HS-27A (cell line): ENCODE results near the gene SPATA16.
"Not testable (repeated sequence)": the region's sequence is repeated elsewhere in the genome, so short reads cannot be mapped to it uniquely, and the experiment has no call there.

ENCODE experiments used
- DNase-seq: peaks from one replicate; pipeline ENCODE4 v3.0.0-alpha.2; 2012; ENCODE audit warnings: low read depth, missing footprints

Gene SPATA16

DNA sequence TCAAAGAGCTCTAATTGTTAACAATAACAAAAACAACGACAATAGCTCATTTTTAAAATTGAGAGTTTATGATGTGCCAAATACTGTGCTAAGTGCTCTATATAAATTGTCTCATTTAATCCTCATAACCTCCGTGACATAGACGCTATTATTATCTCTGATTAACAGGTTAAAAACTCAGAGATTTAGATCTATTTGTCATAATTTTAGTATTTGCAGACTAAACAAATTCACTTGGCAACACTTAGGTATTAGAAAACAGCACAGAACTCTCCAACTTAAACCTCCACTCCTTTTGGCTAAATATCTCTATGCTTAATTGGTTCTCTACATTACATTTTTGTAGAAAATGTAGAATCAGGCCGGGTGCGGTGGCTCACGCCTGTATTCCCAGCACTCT, 136.4 kb downstream of the SPATA16 start:
- no peak for DNase-seq

DNA sequence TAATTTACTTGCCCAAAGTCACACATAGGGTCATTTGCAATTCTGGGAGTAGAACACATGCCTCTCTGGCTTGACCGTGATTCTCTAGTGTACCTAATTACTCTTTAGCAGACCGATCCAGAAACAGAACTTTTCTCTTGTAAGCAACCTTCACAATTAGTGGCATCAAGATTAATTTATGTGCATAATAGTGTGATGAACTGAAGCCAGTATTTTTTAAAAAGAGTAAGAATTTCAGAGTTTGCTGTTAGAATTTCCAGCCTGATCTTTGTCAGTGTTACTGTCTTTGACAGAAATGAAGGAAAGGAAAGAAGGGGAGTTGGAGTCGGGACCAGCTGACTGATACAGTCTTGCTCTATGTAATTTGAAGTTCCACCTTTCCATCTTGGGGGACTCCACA, 137.1 kb downstream of the SPATA16 start:
- DNase-seq = no peak

DNA sequence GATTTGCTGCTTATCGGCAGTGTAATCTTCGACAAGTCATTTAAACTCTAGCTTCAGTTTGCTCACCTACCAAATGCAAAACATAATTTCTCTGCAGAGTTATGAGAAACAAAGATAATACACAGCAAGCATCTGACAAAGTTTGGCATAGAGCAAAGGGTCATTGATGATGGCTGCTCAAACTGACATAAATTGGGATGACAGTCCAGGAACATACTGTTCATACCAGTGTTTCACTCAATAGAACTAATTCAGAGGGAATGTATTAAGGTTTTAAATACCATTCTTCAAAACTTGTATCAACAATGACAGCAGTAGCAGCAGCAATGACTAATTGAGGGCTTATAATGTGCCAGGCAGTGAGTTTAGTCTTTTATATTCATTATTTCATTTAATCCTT, 137.6 kb downstream of the SPATA16 start:
- DNase-seq = no peak

DNA sequence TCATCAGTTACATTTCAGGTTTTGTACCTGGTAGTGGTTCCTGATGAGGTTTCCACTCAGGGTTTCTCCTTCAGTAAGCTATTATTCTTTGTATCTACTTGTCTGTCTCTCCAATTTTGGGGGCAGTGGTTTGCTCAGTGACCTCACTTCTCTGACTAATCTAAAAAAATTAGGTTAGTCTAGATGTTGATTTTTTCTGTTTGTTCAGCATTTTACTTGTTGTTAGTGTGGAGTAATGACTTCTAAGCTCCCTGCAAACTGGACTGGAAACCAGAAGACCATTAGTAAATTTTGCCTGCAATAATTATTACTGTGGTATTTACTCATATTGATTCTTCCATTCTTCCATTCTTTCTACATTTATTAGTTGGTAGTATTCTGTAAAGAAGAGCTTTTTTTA, 139.4 kb downstream of the SPATA16 start:
- no peak for DNase-seq

DNA sequence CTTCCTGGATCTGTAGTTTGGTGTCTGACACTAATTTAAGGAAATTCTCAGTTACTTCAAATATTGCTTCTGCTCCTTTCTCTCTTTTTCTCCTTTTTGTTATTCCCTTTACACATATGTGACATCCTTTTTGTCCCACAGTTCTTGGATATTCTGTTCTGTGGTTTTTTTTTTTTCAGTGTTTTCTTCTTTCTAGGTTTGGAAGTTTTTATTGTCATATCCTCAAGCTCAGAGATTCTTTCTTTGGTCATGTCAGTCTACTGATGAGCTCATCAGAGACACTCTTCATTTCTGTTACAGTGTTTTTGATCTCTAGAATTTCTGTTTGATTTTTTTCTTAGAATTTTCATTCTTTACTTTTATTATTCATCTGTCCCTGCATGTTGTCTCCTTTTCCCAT, 140.5 kb downstream of the SPATA16 start:
- no peak for DNase-seq

DNA sequence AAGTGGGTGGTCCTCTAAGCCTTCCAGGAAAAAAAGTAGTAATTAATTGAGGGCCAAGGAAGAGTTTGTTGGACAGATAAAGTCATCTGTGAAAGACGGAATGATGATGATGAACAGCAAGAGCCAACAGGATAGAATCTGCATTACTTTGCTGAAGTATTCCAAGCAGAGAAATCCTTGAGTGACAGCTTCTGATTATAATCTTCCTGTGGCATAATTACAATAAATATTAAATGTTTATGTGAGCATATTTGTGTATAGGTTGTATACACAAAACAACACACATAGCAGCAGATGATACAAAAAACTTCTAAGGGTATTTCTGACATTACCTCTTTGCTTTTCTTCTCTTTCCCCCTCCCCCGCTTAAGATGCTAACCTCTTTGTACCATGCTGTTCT, 147.6 kb downstream of the SPATA16 start:
- no peak for DNase-seq

DNA sequence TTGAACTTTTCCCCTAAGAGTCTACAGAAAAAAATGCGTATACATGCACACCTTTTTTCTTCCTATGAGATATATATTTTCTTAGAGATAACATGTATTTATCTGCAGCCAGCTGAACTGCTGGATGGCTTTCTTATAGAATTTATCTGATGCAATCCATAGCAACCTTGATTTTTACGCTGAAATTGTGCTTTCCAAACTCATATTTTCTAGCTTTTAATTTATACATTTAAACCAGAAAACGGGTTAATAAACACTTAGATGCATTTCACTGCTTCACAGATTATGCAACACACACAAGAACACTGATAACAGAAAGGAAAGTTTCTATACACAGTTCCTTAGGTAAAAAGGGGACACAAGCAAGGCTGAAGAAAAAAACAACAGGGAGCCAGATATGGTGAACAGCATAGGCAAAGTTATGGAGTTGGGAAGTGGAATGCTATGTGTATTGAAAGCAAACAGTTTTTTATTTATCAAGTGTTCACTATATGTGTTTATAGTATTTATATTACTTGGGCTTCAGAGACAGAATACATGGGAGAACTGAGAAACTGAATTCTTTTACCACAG, 149.5 kb downstream of the SPATA16 start:
- no peak for DNase-seq

DNA sequence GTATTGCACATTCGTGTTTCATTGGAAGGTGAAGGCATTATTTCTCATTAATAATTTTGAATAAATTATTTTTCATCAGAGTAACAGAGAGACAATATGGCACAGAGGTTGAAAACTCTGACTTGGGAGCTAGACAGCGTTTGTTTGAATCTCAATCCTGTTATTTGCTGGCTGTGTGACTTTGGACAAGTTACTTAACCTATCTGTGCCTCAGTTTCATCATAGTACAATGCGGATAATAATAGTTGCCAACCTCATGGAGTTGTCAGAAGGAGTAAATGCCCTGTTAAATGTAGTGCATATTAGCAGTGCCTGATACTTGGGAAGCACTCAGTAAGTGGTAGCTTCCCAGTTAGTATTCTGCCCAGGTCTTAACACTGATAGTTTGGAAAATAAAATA, 151.7 kb downstream of the SPATA16 start:
- no peak for DNase-seq

DNA sequence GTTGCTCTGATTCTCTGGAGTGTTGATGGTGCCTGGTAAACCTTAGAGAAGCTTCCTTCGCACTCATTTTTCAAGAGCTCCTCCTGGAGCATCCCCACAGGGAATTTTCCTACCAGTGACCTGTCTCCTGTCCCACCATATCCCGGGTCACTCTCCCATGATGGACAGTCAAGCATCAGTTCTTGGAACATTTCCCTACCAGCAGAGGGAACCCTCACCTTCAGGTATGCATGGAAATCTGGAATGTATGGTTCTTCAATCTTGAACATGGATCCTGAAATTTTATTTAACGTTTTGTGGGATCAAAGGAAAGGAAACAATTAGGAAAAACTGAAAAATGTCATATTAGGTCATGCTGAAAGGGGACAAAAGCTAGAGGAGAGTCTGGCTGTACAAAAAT, 153.8 kb downstream of the SPATA16 start:
- no peak for DNase-seq

DNA sequence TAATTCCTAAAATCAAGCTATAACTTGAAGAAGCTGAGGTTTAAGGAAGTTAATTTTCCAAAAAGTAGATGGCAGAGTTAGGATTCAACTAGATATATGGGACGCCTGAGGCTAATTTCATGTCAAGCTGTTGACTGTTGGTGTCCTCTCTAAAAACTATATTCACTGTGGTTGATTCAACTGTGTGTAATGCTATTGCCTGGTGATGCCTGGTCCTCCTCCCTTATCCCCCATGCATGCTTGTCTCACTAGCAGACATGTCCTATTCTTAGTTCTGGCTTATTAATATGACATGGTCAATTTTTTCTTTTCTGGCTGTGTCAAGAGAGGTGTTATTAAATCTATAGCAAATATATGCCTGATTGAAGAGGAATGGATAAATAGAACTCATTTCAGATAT, 156.1 kb downstream of the SPATA16 start:
- DNase-seq = no peak

DNA sequence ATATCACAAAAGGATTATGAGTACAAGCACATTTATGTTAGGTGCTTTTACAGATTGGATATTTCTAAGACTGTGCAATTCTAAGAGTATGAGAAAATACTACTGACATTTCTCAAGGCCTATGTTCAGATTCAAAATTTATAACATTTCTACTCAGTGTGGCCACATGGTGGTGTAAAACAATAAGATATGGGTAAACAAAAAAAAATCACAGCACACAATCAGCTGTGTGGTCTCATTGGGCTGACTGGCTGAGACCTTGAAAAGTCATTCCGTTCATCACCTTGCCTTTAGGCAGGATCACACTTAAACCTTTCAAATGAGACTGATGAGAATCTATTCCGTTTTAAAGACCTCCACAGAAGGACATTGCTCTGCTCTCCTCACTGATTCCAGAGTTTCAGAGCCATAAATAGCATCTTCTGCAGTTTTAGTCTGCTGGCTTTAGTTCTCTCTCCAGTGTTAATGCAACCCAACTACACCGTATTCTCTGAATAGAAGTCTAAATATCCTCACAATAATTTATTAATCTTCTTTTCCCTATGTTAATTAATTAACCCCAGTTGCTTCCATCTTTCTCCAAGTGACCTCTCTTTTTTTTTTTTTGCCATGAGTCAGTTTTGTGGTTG, 158.2 kb downstream of the SPATA16 start:
- no peak for DNase-seq

DNA sequence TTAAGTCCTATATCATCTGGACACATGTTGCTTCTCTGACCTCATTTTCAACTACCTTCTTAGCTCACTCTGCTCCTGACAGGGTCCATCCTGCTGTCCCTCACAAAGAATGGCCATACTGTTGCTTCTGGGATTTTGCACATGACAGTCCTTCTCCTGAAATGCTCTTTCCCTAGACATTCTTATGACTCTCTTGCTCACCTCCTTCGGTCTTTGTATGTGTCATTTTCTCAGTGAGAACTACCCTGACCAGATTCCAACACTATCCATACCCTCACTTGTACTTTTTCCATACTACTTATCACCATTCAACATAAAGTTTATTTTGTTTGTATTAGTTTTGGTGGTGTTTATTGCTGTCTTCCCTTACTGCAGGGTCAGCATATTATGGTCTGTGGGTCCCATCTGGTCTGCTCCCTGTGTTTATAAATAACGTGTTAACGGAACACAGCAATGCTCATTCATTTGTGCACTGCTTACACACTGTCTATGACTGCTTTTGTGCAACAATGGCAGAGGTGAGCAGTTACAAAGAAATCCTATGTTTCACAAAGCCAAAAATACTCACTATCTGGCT, 159.5 kb downstream of the SPATA16 start:
- no peak for DNase-seq

DNA sequence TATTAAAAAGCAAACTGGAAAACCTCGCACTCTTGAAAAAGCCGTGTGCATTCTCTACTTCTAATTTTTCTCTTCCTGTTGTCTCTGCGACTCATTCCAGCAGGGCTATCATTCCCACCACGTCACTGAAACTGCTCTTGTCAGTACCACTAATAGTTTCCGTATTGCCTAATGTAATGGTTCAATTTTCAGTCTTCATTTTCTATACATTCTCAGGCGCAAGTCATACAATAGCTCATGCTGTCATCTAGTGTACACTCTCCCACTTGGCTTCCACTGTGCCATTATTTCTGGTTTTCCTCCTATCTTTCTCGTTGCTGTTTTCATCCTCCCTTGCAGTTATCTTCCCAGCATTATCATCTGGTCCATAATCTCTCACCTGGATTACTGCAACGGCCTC, 160.2 kb downstream of the SPATA16 start:
- no peak for DNase-seq

DNA sequence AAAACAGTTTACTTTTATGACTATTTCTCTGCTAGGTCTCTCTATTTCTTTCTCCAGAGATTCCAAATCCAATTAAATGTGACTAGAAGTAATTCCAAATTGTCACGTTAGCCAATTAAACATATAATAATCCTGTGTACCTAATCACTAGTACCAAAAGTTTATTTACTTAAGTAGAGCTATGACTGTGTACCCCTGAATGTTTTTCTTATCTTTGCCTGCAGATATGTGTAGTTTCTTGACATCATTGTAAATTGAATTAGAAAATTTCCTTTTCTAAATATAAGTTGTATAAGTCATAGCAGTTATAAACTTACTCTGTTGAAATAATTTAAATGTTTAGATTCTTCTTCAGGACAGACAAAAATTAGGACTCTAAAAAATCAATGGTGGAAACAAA, 163.3 kb downstream of the SPATA16 start:
- DNase-seq = no peak

DNA sequence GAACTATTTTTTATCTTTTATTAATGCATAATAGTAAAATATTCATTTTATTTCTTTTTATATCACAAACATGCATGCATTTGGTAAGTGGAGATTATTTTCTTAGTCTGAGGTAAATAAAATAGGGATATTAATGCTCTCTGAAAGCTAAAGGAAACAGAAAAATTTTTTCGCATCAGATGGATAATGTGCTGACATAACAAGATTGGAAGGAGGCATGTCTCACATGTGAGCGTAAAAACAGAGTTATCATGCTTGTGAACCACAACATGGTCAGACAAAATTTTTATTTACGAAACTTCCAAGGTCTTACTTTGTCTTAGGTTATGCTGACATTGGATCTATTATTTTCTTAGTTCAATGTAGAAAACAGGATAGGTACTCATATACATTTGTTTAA, 166.1 kb downstream of the SPATA16 start:
- DNase-seq = no peak

DNA sequence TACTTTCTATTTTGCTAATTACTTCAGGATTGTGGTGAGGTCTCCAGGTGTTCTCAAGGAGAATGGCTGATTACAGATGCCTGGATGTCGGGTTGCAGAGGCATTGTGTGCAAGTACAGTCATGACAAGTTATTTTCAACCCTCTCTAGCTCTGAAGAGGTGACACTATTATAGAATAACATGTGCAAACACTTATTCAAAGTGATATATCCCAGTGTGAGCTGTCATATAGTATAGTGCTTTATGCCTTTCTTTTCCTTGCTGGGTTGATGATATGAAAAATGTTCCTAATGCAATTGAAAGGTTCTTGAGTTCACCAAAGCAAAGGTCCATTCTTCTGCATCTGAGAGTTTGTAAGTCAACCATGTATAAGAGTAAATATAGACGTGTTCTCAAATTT, 167.2 kb downstream of the SPATA16 start:
- DNase-seq = no peak

DNA sequence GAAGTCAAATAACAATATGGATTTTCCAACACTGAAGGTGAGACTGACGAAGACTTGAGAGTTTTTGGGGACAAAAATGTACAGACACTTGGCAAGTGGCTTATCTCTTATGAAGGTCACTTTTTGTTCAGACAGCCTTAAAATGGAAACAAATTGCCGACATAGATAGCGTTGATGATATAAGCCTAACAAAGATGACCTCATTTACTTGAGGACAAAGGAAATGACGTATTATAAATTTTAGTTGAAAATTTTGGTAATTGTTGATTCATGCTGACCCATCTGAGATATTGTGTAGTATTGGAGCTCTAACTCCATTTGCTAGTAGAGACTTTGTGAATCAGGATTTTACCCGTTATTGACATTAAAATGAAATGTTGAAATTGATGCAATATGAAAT, 168.3 kb downstream of the SPATA16 start:
- DNase-seq = no peak

DNA sequence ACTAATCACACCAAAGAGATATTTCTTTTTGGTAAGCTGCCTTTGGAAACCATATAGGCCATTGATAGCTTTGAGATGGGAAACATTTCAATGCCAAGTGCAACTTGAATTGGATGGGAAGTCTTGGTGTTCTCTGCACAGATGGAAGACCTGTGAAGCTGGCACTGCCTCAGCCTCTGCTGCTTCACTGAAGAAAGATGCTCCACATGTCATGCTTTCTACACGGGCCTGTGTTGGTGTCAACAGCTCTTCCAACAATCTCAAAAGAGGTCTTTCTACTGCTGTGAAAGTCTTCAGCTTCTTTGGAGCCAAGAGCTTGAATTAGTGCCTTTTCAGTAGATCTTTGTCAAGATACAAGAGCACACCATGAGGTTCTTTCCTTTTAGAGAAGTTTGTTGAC, 169.0 kb downstream of the SPATA16 start:
- DNase-seq = no peak

DNA sequence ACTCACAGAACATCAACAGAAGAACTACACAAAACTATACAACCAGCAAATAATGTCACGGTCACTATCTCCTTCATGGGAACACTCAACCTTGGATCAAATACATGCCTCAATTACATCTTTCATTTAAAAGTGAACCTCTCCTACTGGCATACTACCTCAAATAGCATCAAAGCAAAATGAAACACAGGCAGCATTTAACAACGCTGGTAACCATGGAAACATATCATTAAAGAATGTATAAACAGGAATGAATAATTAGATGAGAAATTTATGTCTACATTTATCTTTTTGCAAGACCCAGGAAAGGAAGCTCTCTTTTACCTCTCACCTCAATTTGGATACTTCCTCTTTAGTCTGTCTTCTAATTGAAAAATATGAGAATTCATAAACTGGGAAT, 172.4 kb downstream of the SPATA16 start:
- DNase-seq = no peak

DNA sequence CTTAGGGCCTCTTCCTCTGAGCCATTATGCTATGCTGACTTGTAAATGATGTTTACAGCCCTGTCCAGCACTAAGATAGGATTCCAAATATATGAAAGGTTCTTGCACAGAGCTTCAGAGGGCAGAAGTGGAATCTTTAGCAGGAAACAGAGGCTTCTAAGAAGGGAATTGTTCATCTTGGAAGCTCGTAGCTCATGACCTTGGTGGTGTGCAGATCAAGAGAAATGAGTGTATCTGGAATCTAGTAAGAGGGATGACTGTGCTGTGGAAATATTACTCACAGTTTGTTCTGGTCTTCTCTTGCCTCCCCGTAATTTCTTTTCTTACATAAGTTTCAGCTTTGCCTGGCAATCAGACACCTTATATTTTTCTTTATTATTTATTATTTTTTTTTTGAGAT, 175.8 kb downstream of the SPATA16 start:
- DNase-seq = peak; percentile 11

DNA sequence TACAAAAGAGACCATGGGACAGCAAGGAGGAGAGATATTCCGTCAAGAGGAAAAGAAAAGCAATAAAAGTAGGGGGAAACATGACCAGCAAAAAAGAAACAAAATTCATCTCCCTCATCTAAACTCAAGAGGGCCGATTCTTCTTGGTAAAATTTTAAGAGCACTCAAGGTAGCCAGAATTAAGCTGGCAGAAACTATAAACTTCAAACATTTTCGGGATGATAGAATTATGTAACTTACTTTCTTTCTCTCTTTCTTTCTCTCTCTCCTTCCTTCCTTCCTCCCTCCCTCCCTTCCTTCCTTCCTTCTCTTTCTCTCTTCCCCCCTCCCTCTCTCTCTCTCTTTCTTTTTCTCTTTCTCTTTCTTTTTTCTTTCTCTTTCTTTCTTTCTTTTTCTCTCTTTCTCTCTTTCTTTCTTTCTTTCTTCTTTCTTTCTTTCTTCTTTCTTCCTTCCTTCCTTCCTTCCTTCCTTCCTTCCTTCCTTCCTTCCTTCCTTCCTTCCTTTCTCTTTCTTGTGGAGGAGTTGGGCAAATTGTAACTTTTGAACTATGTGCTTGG, 180.3 kb downstream of the SPATA16 start:
- DNase-seq = not testable (repeated sequence)

DNA sequence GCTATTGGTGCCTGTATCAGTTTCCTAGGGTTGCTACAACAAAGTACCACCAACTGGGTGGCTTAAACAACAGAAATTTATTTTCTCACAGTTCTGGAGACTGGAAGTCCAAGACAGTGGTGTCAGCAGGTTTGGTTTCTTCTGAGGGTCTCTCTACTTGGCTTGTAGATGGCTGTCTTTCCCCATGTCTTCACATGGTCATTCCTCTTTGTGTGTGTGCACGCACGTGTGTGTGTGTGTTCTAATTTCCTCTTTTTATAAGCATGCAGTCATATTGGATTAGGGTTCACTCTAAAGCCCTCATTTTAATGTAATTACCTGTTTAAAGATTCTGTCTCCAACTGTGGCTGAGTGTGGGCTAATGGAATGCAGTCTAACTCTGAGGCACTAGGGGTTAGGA, 182.5 kb downstream of the SPATA16 start:
- no peak for DNase-seq

DNA sequence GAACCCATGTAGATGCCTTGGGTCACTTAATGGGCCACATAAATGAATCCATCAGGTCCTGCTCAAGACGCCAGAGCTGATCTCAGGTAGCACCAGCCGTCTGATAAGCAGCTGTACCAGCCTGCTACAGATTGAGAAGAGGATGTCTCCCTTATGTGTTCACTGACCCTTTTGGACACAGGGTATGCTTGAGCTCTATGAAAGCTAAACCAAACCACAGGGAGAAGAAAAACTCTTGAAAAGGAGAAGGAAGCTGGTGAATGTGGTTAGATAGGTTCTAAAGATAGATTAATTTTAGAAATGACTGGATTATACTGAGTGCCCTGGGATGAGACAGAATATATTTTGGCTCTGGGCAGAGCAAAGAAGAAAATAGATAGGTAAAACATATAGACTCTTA, 187.5 kb downstream of the SPATA16 start:
- no peak for DNase-seq

DNA sequence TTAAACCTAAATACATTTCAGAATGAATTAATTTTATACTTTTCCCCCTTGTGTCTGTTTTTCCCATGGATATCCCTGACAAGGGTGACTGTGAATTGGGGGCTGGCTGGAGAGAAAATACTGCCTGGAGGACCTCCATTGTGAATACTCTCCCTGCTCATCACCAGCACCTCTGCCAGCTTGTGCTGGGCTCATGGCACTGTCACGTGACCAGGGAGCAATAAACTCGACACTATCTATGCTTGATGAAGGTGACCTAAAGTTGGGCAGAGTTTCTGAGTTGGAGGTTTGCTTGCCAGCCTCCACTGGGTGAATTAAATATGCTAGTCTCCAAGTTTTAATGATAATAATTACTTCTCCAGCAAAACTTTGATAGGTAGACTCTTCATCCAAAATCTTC, 189.5 kb downstream of the SPATA16 start:
- no peak for DNase-seq
